Measurements from ENCODE around the gene GARIN3.

DNA sequence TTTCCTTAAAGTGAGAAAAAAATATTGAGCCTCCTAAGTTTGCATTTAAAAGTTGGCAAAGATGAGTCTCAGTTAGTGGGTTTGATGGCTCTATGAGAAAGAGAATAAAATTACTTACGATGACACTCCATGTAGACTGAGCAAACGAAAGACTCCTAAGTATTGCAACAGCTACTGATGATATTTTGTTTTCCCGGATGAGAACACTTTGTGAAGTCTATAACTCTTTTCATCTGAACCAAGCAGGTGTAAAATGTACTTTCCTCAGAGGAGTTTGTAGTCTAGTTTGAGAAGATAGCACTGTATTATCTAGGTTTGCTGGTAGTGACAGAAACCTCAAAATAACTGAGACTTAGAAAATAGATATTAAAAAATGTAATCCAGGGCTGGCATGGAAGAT is 12.9 kb upstream of the GARIN3 start:
- TF ChIP-seq, protein P1, sequence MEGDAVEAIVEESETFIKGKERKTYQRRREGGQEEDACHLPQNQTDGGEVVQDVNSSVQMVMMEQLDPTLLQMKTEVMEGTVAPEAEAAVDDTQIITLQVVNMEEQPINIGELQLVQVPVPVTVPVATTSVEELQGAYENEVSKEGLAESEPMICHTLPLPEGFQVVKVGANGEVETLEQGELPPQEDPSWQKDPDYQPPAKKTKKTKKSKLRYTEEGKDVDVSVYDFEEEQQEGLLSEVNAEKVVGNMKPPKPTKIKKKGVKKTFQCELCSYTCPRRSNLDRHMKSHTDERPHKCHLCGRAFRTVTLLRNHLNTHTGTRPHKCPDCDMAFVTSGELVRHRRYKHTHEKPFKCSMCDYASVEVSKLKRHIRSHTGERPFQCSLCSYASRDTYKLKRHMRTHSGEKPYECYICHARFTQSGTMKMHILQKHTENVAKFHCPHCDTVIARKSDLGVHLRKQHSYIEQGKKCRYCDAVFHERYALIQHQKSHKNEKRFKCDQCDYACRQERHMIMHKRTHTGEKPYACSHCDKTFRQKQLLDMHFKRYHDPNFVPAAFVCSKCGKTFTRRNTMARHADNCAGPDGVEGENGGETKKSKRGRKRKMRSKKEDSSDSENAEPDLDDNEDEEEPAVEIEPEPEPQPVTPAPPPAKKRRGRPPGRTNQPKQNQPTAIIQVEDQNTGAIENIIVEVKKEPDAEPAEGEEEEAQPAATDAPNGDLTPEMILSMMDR (IDR thresholded peaks at IDR 0.05): no peak
- no peak for TF ChIP-seq POLR2A (IDR thresholded peaks at IDR 0.05)

Data from adrenal gland (tissue), 5 donors.